Renal cortical epithelial cell (primary cell): ENCODE data around the gene OR10H5. TPM values are rescaled to one million over a fixed set of nuclear protein-coding genes. Genes with fewer than 3 reads are reported as not detected.
"Not testable (repeated sequence)": the region's sequence is repeated elsewhere in the genome, so short reads cannot be mapped to it uniquely, and the experiment has no call there.

ENCODE experiments used
- DNase-seq: peaks from one replicate; pipeline ENCODE4 v3.0.0-alpha.2; 2011; ENCODE audit warnings: low read depth
- total RNA-seq: library from RNA; depleted of rRNA; stranded (reverse); fragments of >200 nt; gene quantifications from 2 replicates; pipeline ENCODE4 v1.2.3, GENCODE V29; 2014

OR10H5 gene
- total RNA-seq, 1 donor from 2014 or later = not detected

DNA sequence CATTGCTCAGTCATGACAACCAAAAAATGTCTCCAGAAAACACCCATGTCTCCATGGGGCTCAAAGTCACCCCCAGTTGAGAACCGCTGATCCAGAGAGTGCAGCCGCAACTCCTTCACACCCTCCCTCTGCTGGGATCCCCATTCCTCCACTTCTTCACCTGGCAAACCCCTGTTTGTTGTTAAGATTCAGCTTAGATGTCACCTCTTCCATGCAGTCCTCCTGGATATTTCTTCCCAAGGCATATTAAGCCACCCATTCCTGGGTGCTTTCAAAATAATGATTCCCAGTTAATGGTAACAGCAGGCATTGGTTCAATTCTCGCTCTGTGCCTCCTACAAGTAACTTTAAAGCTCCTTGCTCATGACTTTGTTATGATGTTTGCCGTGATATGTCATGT is 24.0 kb downstream of the OR10H5 start:
- DNase-seq = no peak

DNA sequence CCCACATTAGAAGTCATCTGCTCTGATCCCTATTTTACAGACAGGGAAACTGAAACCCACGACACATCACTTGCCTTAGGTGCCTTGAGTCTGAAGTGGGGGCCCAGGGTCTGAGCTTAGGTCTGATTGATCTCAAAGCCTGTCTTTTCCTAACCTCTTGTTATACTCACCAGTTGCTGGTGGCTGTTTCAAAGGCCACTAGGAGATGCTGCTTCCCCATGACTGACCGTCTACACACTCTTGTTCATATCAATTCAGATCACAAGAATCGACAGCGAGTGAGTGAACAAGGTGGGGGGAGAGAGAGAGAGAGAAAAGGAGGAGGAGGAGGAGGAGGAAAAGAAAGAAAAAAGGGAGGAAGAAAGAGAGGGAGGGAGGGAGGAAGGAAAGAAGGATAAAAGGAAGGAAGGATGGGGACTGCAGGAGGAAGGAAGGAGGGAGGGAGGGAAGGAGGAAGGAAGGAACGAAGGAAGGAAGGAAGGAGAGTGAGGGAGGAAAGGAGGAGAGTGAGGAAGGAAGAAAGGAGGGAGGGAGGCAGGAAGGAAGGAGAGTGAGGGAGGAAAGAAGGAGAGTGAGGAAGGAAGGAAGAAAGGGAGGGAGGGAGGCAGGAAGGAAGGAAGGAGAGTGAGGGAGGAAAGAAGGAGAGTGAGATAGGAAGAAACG is 24.7 kb downstream of the OR10H5 start:
- DNase-seq = peak; percentile 25

DNA sequence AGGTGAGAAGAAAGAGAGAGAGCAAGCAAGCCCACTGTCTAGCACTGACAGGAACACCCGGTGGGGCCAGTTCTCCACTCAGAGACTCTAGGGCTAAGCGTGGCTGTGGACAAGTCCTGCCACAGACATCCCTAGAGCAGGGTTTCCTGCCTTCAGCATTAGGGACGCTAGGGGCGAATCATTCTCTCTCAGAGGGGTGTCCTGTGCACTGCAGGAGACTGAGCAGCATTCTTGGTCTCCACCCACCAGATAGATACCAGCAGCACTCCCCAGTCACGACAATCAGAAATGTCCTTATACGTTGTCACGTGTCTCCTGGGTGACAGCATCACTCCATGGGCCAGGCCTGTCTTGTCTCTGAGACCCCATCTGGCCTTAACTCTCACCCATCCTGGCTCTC is 26.5 kb downstream of the OR10H5 start:
- no peak for DNase-seq

DNA sequence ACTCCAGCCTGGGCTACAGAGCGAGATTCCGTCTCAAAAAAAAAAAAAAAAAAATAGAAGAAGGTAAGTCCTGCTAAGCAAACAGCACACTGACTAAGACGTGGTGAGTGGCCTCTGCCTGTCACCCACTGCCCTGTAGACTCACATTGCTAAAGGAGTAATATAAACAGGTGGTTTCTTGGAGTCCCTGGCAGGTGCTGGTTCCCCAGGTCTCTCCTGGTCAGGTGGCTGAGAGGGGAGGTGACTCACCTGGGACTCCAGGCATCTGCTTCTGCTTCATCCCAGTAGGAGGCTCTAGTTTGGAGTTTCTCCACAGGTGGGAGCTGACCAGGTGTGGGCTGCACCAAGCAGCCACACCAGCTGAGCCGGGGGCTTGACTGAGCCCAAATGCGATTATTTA is 27.8 kb downstream of the OR10H5 start, which contains the start of gene OR10H1:
OR10H1 (minus strand) TSS at position 359 of the 400 bp plus-strand sequence. CDS start 7,627 bp downstream, outside the sequence.
- peak; percentile 9 for DNase-seq

DNA sequence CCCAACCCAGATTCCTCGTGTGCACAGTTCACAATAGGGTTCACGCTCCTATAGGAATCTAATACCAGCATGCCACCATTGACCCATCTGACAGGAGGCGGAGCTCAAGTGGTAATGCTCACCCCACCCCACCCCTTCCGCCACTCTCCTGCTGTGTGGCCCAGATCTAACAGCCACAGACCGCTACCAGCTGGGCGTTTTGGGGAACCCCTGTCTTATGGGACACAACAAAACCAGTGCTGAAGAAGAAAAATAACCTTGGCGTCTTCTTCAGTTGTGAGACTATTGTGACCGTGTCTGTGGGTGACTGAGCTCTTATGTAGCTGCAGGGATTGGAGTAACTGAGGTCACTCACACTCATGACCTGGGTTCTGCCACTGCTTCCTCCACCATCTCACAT is 33.2 kb downstream of the OR10H5 start:
- no peak for DNase-seq

DNA sequence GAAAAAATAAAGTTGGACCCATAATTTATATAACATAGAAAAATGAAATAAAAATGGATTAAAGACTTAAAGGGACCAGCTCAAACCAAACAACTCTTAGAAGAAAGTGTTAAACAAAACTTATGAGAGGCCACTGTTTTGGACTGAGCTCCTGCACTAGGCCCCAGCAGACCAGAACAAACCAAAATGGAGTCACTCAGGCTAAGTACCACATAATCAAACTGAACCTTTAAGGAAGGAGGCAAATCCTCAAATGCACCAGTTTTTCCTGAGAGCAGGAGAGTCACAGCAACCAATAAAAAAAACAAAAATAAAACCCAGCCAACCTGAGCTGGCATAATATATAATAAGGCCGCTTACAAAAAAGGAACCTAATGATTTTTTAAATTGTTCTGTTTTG is 38.3 kb downstream of the OR10H5 start:
- no peak for DNase-seq

DNA sequence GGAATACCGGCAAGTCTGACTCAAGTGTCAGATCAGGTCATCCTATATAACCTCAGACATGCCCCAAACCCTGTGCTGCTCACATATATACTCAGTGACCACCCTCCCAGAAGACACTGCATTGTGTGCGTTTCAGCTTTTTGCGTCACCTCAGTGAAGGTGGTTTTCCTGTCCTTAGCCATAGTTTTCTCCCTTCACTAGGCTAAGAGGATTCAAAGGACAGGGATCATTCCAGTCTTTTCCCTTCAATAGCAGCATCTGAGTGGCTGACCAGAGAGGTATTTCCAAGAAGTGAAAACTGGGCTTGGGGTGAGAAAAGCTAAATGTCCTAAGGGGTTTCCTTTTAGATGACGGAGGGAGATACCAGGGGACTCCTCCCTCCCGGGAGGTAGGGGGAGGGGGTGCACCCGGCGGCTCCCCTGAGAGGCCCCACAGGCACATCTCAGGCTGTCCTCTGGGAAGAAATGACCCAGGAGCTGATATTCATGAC is 40.7 kb downstream of the OR10H5 start:
- no peak for DNase-seq

DNA sequence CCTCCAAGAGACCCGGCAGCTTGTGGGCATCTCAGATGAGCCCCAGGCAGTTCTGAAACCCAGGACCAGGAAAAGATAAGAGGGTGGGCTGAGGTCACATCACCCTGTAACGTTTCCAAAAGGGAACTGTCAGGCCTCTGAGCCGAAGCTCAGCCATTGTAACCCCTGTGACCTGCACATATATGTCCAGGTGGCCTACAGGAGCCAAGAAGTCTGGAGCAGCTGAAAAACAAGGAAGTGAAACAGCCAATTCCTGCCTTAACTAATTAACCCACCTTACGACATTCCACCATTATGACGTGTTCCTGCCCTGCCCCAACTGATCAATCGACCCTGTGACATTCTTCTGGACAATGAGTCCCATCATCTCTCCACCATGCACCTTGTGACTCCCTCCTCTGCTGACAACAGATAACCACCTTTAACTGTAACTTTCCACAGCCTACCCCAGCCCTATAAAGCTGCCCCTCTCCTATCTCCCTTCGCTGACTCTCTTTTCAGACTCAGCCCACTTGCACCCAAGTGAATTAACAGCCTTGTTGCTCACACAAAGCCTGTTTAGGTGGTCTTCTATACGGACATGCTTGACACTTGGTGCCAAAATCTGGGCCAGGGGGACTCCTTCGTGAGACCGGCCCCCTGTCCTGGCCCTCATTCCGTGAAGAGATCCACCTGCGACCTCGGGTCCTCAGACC is 41.3 kb downstream of the OR10H5 start:
- DNase-seq = peak; percentile 72

DNA sequence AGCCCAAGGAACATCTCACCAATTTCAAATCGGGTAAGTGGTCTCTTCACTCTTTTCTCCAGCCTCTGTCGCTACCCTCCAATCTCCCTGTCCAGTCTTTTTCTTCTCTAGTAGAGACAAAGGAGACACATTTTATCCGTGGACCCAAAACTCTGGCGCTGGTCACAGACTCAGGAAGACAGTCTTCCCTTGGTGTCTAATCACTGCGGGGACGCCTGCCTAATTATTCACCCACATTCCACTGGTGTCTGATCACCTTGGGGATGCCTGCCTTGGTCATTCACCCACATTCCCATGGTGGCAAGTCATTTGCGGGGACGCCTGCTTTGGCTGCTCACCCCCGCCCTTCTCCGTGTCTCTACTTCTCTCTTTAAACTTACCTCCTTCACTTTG is 41.8 kb downstream of the OR10H5 start:
- peak; percentile 21 for DNase-seq

DNA sequence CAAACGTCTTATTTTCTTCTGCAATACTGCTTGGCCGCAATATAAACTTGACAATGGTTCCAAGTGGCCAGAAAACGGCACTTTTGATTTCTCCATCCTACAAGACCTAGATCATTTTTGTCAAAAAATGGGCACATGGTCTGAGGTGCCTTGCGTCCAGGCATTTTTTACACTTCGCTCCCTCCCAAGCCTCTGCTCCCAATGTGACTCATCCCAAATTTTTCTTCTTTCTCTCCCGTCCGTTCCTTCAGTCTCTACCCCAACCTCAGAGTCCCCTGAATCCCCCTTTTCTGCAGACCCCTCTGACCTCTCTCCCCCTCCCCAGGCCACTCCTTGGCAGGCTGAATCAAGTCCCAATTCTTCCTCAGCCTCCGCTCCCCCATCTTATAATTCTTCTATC is 42.3 kb downstream of the OR10H5 start:
- DNase-seq = no peak

DNA sequence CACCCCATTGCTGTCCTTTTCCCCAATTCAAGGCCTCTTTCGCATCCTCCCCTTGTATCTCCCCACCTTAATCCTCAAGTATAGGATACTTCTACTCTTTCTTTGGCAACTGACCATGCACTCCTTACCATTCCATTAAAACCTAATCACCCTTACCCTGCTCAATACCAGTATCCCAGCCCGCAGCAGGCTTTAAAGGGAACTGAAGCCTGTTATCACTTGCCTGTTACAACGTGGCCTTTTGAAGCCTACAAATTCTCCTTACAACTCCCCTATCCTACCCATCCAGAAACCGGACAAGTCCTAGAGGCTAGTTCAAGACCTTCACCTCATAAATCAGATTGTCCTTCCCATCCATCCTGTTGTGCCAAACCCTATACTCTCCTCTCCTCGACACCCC is 44.2 kb downstream of the OR10H5 start:
- no peak for DNase-seq

DNA sequence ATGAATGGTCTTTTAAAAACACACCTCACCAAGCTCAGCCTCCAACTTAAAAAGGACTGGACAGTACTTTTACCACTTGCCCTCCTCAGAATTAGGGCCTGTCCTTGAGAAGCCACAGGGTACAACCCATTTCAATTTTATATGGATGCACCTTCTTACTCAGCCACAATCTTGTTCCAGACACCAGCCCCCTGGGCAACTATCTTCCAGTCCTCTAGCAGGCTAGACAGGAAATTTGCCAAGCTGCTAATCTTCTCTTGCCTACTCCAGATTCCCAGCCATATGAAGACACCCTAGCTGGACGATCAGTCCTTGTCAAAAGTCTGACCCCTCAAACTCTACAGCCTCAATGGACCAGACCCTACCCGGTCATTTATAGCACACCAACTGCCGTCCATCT is 46.8 kb downstream of the OR10H5 start:
- DNase-seq = not testable (repeated sequence)

DNA sequence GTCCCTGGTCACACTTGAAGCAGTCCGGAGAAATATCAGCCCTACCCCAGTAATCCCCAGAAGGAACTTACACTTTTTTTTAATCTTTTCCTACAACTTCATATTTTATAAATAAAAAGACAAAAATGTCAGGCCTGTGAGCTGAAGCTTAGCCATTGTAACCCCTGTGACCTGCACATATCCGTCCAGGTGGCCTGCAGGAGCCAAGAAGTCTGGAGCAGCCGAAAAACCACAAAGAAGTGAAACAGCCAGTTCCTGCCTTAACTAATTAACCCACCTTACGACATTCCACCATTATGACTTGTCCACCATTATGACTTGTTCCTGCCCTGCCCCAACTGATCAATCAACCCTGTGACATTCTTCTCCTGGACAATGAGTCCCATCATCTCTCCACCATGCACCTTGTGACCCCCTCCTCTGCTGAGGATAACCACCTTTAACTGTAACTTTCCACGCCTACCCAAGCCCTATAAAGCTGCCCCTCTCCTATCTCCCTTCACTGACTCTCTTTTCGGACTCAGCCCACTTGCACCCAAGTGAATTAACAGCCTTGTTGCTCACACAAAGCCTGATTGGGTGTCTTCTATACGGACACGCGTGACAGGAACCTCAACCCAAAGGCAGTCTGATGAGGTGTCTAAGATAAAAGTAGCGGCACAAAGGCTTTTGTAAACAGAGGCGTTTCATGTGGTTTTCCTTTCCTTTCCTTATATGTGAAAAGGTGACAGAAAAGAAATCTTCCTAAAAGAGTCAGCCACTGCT is 48.3 kb downstream of the OR10H5 start:
- peak; percentile 71 for DNase-seq

DNA sequence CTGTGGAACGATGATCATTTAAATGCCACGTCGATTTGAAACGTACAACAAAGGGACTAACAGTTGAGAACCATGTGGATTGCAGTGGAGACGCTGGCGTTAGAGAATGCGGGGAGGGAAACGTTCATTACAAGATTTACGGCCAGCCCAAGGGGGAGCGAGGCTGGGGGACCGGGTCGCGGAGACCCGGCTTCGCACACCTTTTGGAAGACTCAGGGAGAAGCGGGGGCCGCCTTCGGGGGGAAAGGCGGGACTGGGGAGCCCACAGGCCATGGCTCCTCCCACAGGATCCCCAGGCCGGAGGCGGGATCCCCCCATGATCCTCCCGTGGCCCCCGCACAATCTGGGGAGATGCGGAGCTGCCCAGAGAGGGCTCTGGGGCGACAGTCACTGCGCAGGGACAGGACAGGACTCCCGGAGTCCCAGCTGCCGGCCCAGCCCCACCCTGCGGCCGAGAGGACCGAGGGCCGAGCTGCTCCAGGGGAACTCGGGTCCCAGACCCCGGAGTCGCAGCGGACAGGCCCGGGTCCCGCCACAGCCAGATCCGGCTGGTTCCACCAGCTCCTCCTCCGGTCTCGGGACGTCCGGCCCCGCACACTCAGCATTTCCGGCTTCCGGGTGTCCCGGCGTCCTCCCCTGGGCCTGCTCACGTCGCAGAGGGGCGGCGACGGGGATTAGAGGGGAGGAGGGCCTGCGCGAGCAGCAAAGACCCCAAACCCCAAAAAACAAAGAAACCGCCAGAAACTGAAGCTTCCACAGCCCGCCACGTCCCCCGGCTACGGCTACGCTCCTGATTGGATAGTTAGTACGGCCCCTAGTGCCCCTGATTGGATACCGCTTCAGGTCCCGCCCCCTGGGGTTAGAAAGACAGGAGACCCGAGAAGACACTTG is 49.1 kb downstream of the OR10H5 start:
- peak; percentile 88 for DNase-seq

DNA sequence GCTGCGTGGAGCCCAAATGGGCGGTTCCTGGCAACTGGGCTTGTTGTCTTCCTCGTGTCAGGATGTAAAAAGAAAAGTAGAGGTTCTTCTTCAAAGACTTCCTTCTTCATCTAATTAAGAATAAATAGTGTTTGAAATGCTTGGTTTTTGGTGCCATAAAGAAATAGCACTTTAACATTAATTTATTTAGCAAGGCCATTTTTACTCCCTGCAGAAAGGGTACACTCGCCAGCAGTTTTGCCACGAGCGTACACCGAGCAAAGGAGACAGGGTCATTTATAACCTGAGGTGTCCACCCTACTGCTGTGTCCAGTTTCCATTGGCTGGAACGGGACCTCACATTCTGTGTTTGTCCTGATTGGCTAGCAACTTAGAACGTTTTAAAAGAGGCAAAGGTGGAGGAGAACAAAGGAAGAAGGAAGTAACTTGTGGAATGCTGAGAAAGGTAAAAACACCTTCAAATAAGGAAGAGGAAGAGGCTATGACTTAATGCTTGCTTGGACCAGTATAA is 49.8 kb downstream of the OR10H5 start:
- peak; percentile 83 for DNase-seq

DNA sequence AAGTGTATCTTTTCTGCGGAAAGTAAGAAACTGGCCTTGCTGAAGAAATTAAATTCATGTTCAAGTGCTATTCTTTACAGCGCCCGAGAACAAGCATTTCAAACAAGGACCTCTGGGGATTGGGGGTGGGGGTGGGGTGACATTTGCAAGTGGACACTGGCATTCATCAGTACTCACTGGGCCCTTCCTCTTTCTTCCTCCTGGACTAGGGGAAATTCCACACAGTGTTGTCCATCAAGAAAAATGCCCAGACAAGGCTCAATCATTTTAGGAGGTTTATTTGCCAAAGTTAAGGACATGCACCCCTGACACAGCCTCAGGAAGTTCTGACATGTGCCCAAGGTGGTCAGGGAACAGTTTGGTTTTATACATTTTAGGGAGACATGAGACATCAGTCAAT is 50.9 kb downstream of the OR10H5 start:
- DNase-seq = no peak

DNA sequence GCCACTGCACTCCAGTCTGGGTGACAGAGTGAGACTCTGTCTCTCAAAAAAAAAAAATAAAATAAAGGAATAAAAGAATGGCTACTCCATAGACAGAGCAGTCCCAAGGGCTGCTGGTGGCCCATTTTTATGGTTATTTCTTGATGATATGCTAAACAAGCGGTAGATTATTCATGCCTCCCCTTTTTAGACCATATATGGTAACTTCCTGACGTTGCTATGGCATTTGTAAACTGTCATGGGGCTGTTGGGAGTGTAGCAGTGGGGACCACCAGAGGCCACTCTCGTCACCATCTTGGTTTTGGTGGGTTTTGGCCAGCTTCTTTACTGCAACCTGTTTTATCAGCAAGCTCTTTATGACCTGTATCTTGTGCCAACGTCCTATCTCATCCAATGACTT is 52.4 kb downstream of the OR10H5 start:
- not testable (repeated sequence) for DNase-seq

DNA sequence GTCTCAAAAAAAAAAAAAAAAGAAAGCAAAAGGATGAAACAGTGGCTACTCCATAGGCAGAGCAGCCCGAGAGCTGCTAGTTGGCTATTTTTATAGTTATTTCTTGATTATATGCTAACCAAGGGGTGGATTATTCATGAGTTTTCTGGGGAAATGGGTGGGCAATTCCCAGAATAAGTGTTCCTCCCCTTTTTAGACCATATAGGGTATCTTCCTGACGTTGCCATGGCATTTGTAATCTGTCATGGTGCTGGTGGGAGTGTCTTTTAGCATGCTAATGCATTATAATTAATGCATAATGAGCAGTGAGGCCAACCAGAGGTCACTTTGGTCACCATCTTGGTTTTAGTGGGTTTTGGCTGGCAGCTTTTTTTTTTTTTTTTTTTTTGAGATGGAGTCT is 53.4 kb downstream of the OR10H5 start:
- DNase-seq = no peak

DNA sequence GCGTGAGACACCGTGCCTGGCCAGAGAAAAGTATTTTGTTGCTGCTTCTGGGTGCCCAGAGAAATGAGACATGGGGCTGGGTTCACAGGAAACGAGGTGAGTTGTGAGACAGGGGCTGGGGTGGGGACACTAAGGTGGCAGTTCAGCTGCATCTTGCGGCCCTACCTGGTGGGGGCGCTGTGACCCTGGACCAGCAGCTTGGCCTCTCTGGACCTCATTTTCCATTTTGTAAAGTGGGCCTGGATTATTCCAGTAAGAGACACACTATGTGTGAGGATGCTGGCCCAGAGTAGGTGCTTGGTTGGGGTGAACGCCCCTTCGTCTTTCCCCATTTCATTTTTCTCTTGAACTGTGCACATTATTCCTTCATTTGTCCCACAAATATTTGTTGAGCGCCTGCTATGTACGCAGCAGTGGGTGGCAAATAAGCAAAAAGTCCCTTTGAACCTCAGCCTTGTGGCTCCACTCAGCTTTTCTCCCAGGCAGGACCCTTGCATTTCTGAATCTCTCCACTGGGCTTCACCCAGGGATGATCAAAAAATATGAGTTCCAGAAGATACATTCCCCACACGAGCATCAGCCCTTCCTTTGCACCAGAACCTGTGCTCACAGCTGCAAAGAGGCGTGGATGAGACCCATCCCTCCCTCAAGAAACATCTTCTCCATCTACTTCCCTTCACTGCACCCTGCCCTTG is 54.6 kb downstream of the OR10H5 start:
- DNase-seq = no peak

DNA sequence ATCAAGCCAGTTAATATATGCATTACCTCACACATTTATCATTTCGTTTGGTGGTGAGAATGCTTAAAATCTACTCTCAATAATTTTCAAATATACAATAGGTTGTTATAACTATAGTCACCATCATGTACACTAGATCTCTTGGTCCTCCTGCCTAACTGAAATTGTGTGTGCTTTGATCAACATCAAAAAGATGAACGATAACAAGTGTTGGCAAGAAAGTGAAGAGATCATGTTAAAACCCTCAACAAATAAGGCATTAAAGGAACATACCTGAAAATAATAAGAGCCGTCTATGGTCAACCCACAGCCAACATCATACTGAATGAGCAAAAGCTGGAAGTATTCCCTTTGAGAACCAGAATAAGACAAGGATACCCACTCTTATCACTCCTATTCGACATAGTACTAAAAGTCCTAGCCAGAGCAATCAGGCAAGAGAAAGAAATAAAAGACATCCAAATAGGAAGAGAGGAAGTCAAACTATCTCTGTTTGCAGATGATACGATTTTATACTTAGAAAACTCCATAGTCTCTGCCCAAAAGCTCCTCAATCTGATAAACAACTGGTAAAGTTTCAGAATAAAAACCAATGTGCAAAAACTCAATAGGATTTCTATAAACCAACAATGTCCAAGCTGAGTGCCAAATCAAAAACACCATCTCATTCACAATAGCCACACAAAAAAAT is 55.9 kb downstream of the OR10H5 start:
- DNase-seq = no peak
